22Rv1 (cell line): ENCODE measurements around the gene ZBTB20.

Experiments used
- CTCF ChIP-seq: fragments of 450-650 bp; IDR thresholded peaks from 2 replicates; pipeline ENCODE4 v1.5.1; 2017; ENCODE audit warnings: mild to moderate bottlenecking
- ZFX ChIP-seq: fragments of 450-650 bp; IDR thresholded peaks from 2 replicates; pipeline ENCODE4 v1.6.1; 2017; ENCODE audit warnings: antibody characterized with exemption, borderline replicate concordance

GRCh38 chr3:114792159-114792918 lies 354.7 kb downstream of the ZBTB20 start:
- no peak for TF ChIP-seq CTCF
- no peak for TF ChIP-seq ZFX
